A549 (cell line): ENCODE measurements around the gene TRERF1. TPM values are rescaled to one million over a fixed set of nuclear protein-coding genes. Genes with fewer than 3 reads are reported as not detected.

ENCODE experiments used
- ATAC-seq, 2 experiments: fragments of 200-7000 bp in 1 of 2; fragments of >200 bp in 1 of 2; cut with Nextera tagmentation in 1 of 2; cut with Tn5 transposase in 1 of 2; 3 replicates each; pipeline versions ENCODE4 v1.8.0 to v1.9.1; 2018 to 2020; ENCODE audit warnings: mild to moderate bottlenecking in 1 of 2, moderate library complexity in 1 of 2
- CTCF ChIA-PET: fragments of 300-600 bp; sonication (Branson Sonifier 250); formaldehyde crosslinking; extraction: SDS; loops from one replicate; lab custom pipeline; 2021; ENCODE audit warnings: antibody characterized with exemption, inconsistent platforms; lab: Yijun Ruan, JAX
- POLR2A ChIA-PET: fragments of 350-600 bp; formaldehyde crosslinking; extraction: SDS; loops from one replicate; lab custom pipeline; 2021; ENCODE audit warnings: antibody characterized with exemption, inconsistent platforms; lab: Yijun Ruan, JAX
- DNase-seq, 2 experiments: peaks; one replicate each; pipeline versions ENCODE4 v3.0.0 to v3.0.0-alpha.2; 2011 to 2016; ENCODE audit warnings: low read depth in 1 of 2, low spot score in 1 of 2
- FAIRE-seq: peaks from 2 replicates; lab custom pipeline; 2011; peaks lifted over from hg19 to GRCh38; lab: Jason Lieb, UNC
- H3K27ac ChIP-seq, 2 experiments: fragments of >200 bp; sonication (Bioruptor Twin); formaldehyde crosslinking; 3 replicates each; pipeline ENCODE4 v1.5.1; 2016 to 2017
- H3K4me1 ChIP-seq: fragments of >200 bp; sonication (Bioruptor Twin); formaldehyde crosslinking; 3 replicates; pipeline ENCODE4 v1.6.1; 2016
- H3K4me2 ChIP-seq: fragments of >200 bp; sonication (Bioruptor Twin); formaldehyde crosslinking; 3 replicates; pipeline ENCODE4 v1.6.1; 2016
- H3K4me3 ChIP-seq: fragments of >200 bp; sonication (Bioruptor Twin); formaldehyde crosslinking; 3 replicates; pipeline ENCODE4 v1.5.1; 2016
- H3K9me3 ChIP-seq: fragments of >200 bp; sonication (Bioruptor Twin); formaldehyde crosslinking; 3 replicates; pipeline ENCODE4 v1.6.1; 2016
- BCL3 ChIP-seq: fragments of >200 bp; sonication (Bioruptor Twin); formaldehyde crosslinking; IDR thresholded peaks from 3 replicates; pipeline ENCODE4 v1.6.1; 2016
- BHLHE40 ChIP-seq: IDR thresholded peaks from 2 replicates; pipeline ENCODE4 v1.6.1; 2012; ENCODE audit warnings: low read depth, low read length, inconsistent platforms
- CBX8 ChIP-seq: fragments of 200-600 bp; sonication (generic); IDR thresholded peaks from 2 replicates; pipeline ENCODE4 v1.6.1; 2016
- CHD2 ChIP-seq: fragments of 150-350 bp; IDR thresholded peaks from 2 replicates; pipeline ENCODE4 v1.6.1; 2014; ENCODE audit warnings: low read length; ENCODE audit not compliant: partially characterized antibody
- FOSL2 ChIP-seq, 2 experiments: fragments of 450-650 bp in 1 of 2; fragments of >200 bp in 1 of 2; sonication (Bioruptor Twin) in 1 of 2; formaldehyde crosslinking; IDR thresholded peaks; 2 replicates each; pipeline versions ENCODE4 v1.5.0 to v1.6.1; 2016 to 2020; ENCODE audit warnings: mild to moderate bottlenecking in 1 of 2, moderate library complexity in 1 of 2
- GATA3 ChIP-seq: IDR thresholded peaks from 2 replicates; pipeline ENCODE4 v1.6.1; 2012; ENCODE audit warnings: borderline replicate concordance
- HOXA7 ChIP-seq: fragments of 250-450 bp; sonication (Bioruptor Pico); IDR thresholded peaks from 2 replicates; pipeline ENCODE4 v1.5.0; 2020; ENCODE audit warnings: mild to moderate bottlenecking, moderate library complexity
- HOXB13 ChIP-seq: fragments of 250-450 bp; sonication (Bioruptor Pico); IDR thresholded peaks from 2 replicates; pipeline ENCODE4 v1.5.0; 2020; ENCODE audit warnings: low read depth, mild to moderate bottlenecking, moderate library complexity
- KDM1A ChIP-seq: fragments of 200-600 bp; sonication (generic); IDR thresholded peaks from 2 replicates; pipeline ENCODE4 v1.6.1; 2016; ENCODE audit warnings: low read depth, mild to moderate bottlenecking
- PBX3 ChIP-seq: IDR thresholded peaks from 2 replicates; pipeline ENCODE4 v1.6.1; 2012
- PHF8 ChIP-seq: fragments of 200-600 bp; sonication (generic); IDR thresholded peaks from 2 replicates; pipeline ENCODE4 v1.6.1; 2016; ENCODE audit warnings: low read depth, mild to moderate bottlenecking, antibody characterized with exemption, moderate library complexity, borderline replicate concordance
- RARB ChIP-seq: fragments of 250-450 bp; sonication (Bioruptor Pico); IDR thresholded peaks from 2 replicates; pipeline ENCODE4 v1.8.0; 2021; ENCODE audit warnings: mild to moderate bottlenecking, moderate library complexity
- RCOR1 ChIP-seq: fragments of 150-350 bp; IDR thresholded peaks from 2 replicates; pipeline ENCODE4 v1.6.1; 2014; ENCODE audit warnings: antibody characterized with exemption, low read length, low read depth
- RNF2 ChIP-seq: fragments of 200-600 bp; sonication (generic); IDR thresholded peaks from 2 replicates; pipeline ENCODE4 v1.6.1; 2016; ENCODE audit warnings: low read depth, mild to moderate bottlenecking, antibody characterized with exemption, moderate library complexity, borderline replicate concordance
- ZFP36 ChIP-seq: fragments of 450-650 bp; IDR thresholded peaks from 2 replicates; pipeline ENCODE4 v1.6.1; 2014; ENCODE audit warnings: borderline replicate concordance; ENCODE audit not compliant: partially characterized antibody
- ZSCAN20 ChIP-seq: fragments of 250-450 bp; sonication (Bioruptor Pico); IDR thresholded peaks from 2 replicates; pipeline ENCODE4 v1.8.0; 2022; ENCODE audit warnings: mild to moderate bottlenecking, moderate library complexity
- WGBS: methylation state at CpG from one replicate; pipeline ENCODE4 v1.1.6; 2017; ENCODE audit errors: missing lambda C conversion rate; 5-methylcytosine and 5-hydroxymethylcytosine counted together
- polyA plus RNA-seq, 4 experiments: library from polyadenylated mRNA; depleted of rRNA in 3 of 4; stranded (reverse); fragments of >200 nt; fragmentation: RNase III in 1 of 4; extraction: RNeasy Plus Mini Kit Qiagen cat#74134 plus additional on column Dnase treatment in 1 of 4; gene quantifications; 2 replicates in 3 of 4; 3 replicates in 1 of 4; pipeline ENCODE4 v1.2.3, GENCODE V29; 2011 to 2017
- TF ChIP-seq, protein P1 (sequence below): IDR thresholded peaks from 2 replicates; pipeline ENCODE4 v1.6.1; 2012
- TF ChIP-seq, protein P2 (sequence below): fragments of 150-350 bp; IDR thresholded peaks from 2 replicates; pipeline ENCODE4 v1.6.1; 2014; ENCODE audit warnings: low read depth, mild to moderate bottlenecking, low read length

Gene TRERF1
- polyA plus RNA-seq, 2 of the 4 experiments (the other 2 are of a cell fraction), result 2.4 to 3.5 TPM

DNA sequence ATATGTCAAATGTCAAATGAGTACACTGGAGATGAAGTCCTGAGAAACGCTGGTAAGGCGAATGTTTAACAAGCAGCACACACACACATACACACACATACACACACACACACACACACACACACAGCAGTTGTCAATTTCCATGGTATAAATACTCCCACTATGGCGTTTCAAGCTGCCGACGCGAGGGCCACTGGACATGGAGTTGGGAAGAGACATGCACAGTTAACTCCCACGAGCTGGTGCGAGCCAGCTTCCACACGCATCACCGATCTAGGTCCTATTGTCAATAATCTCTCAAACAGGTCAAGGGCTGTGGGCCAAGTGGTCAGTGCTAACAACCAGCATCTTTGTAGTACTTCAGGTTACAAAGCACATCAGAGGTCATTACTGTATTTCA lies 58.9 kb downstream of the TRERF1 start (continued):
- TF ChIP-seq FOSL2 (IDR thresholded peaks at IDR 0.05), result no peak
- TF ChIP-seq FOSL2 (CRISPR knock-in tag; IDR thresholded peaks at IDR 0.05), result no peak
- TF ChIP-seq BCL3, result no peak
- TF ChIP-seq, all 56 proteins: peak for 0

DNA sequence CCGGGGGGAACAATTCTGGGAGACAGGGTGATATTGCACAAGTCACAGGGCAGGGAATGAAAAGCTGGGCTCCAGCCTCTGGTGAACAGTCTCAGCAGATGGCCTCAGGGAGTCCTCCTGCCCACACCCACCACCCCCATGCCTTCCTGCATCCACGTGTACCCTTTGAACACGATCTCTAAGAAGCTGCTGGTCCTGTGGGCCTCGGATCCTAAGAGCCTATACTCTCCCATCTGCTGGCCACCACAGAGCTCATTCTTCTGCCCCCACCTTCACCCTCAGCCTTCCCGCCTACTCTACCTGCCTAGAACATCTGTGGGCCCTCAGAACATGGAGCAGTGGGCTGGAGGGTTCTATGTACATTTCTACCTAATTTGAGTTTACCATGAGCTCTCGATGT lies 60.3 kb downstream of the TRERF1 start:
- WGBS, result 83% methylated on average over 5 of the region's 6 CpGs
- ChIA-PET CTCF (interaction anchor here (1.6 kb wide), 1 partner anchor 11 kb away, joined by 4 read pairs; no protein-coding TSS in a partner anchor), POLR2A (no interaction called here)
- no peak for DNase-seq
- no peak for TF ChIP-seq RARB (CRISPR knock-in tag)
- TF ChIP-seq, protein P1, sequence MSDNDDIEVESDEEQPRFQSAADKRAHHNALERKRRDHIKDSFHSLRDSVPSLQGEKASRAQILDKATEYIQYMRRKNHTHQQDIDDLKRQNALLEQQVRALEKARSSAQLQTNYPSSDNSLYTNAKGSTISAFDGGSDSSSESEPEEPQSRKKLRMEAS, result no peak
- no peak for TF ChIP-seq GATA3
- no peak for TF ChIP-seq ZSCAN20 (CRISPR knock-in tag)
- no peak for TF ChIP-seq CHD2
- TF ChIP-seq HOXB13, result no peak
- TF ChIP-seq RCOR1, result no peak
- no peak for TF ChIP-seq PHF8
- TF ChIP-seq HOXA7 (CRISPR knock-in tag), result no peak
- no peak for TF ChIP-seq CBX8
- TF ChIP-seq ZFP36, result no peak
- TF ChIP-seq FOSL2 (IDR thresholded peaks at IDR 0.05), result no peak
- TF ChIP-seq FOSL2 (CRISPR knock-in tag; IDR thresholded peaks at IDR 0.05), result no peak
- TF ChIP-seq, protein P2, sequence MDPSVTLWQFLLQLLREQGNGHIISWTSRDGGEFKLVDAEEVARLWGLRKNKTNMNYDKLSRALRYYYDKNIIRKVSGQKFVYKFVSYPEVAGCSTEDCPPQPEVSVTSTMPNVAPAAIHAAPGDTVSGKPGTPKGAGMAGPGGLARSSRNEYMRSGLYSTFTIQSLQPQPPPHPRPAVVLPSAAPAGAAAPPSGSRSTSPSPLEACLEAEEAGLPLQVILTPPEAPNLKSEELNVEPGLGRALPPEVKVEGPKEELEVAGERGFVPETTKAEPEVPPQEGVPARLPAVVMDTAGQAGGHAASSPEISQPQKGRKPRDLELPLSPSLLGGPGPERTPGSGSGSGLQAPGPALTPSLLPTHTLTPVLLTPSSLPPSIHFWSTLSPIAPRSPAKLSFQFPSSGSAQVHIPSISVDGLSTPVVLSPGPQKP, result no peak
- no peak for TF ChIP-seq PBX3
- no peaks in the 10 kb centered on the region for H3K9me3 ChIP-seq
- ATAC-seq, result no peak
- H3K4me3 ChIP-seq, result no peak overlapping the region
- no peak overlapping the region for H3K4me2 ChIP-seq
- no peak for FAIRE-seq
- H3K4me1 ChIP-seq, result 0 out of 3 replicates have a peak, but pooled peaks cover 7% of the 10 kb centered on the region
- no peak overlapping the region for H3K27ac ChIP-seq

DNA sequence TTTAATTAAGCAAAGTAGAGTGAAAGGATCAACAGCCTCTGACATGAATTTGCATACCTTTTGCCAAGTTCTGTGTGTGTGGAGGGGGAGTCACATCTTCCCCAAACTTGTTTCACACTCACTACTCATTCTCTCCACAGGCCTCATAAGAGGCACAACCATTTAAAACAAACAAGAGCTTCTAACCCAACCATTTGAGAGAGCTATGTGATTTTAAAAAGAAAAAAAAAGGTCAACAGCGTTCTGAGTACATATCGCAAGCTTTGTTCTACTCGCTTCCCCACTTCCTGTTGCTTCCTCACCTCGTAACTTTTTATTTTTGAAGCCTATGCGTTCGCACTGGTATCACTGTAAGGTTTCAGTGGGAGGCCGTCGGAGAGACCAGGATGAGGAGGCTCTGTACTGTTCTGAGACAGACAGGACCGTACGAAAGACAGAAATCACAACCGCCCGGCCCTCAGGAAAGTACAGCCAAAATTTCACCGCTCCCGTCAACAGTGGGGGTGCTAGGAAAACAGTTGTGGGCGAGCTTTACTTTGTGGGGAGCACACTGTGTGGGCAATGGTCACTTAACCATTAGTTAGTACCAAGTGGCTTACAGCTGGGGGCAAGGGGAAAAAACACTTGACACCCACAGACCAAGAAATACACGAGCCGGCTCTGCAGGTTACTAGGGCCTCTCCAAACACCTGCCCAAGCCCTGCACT lies 61.3 kb downstream of the TRERF1 start:
- no peak for FAIRE-seq
- DNase-seq, result no peak
- no peak for ATAC-seq
- Histone ChIP-seq H3K4me3 (no peak overlapping the region), H3K9me3 (no peaks in the 10 kb centered on the region), H3K4me1 (0 out of 3 replicates have a peak, but pooled peaks cover 7% of the 10 kb centered on the region), H3K27ac (no peak overlapping the region), H3K4me2 (no peak overlapping the region)
- CTCF ChIA-PET, result interaction anchor here (1.5 to 1.6 kb wide), 2 partner anchors 12 to 80 kb away, joined by 3 to 4 read pairs; no protein-coding TSS in a partner anchor
- no peak for TF ChIP-seq ZSCAN20 (CRISPR knock-in tag)
- no peak for TF ChIP-seq RNF2
- TF ChIP-seq KDM1A, result no peak
- no peak for TF ChIP-seq RARB (CRISPR knock-in tag)
- TF ChIP-seq BHLHE40, result no peak
- 93% methylated on average over 17 of the region's 17 CpGs for WGBS
- POLR2A ChIA-PET, result interaction anchor here (0.6 kb wide), 1 partner anchor 61 kb away, joined by 5 read pairs; the partner anchor contains the start of gene TRERF1
